Measurements from ENCODE around the gene NUBPL.
"Not testable (repeated sequence)": the region's sequence is repeated elsewhere in the genome, so short reads cannot be mapped to it uniquely, and the experiment has no call there.

The NUBPL gene

DNA sequence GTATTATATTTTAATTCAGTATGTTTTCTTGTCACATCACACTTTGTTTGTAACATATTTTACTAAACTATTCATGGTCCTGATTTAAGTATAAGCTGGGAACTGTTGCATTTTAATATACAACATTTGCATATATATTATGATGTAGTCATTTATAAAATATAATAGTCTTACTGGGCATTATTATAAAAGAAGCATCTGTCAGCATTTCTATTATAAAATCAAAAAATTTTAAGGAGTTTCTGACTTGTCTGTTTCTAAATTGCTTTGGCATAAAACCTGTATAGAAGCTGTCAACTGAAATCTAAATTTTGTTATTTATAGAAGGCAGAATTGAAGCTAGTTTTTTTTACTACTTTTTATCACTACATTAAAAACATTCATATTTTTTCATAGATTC, 166.6 kb downstream of the NUBPL start:
- no peak for DNase-seq (ENCODE audit: low read depth in 2 of 2)

DNA sequence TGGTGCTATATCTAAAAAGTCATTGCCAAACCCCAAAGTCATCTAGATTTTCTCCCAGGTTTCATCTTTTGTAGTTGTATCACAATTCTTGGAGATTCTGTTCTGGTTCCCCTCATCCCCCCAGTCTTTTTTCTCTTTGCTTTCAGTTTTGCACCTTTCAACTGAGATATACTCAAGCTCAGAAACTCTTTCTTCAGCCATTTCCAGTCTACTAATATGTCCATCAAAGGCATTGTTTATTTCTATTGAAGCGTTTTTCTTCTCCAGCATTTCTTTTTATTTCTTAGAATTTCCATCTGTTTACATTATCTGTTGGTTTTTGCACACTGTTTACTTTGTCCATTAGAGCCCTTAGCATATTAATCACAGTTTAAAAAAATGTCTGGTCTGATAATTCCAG, 179.5 kb downstream of the NUBPL start:
- no peak for DNase-seq (ENCODE audit: low read depth in 2 of 2)

DNA sequence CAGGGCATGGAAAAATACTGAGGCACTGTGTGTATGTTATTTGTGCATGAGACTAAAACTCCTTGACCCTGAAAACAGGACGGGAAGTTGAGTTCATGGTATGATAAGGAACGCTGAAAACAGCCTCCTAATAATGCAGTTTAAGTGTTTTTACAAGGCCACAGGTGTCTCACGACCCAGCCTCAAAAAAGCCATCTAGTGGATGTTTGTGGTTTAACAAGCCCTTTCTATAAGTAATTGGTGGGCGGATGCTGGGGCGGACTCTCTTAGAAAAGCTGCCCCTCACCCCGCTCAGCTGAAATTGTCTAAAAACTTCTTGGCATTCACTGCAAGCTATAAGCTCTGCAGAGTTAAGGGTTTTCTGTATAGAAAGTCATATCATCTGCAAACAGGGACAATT, 184.5 kb downstream of the NUBPL start:
- DNase-seq (ENCODE audit: low read depth in 2 of 2) = no peak

DNA sequence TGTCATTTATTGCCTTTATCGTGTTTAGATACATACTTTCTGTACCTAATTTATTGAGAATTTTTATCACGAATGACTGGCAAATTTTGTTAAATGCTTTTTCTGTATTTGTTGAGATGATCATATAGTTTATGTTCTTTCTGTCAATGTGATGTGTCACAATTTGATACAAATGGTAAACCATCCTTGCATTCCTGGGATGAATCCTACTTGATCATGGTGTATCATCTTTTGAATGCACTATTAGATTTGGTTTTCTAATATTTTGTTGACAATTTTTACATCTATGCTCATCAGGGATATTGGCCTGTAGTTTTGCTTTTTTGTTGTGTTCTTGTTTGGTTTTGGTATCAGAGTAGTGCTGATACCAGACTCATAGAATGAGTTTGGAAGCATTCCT, 185.1 kb downstream of the NUBPL start:
- no peak for DNase-seq (ENCODE audit: low read depth in 2 of 2)

DNA sequence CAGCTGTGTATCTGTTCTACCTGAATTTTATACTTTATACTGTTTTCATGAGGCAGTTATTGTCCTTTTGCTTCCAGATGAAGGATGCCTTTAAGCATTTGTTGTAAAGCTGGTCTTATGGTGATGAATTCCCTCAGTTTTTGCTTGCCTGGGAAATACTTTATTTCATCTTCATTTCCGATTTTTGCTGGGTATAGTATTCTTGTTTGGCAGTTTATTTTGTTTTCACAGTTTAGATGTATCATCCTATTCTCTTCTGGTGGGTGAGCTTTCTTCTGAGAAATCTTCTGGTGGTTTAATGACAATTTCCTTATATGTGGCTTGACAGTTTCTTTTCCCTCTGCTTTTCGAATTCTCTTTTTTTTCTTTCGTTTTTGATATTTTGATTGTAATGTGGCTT, 188.1 kb downstream of the NUBPL start:
- DNase-seq (ENCODE audit: low read depth in 2 of 2) = no peak

DNA sequence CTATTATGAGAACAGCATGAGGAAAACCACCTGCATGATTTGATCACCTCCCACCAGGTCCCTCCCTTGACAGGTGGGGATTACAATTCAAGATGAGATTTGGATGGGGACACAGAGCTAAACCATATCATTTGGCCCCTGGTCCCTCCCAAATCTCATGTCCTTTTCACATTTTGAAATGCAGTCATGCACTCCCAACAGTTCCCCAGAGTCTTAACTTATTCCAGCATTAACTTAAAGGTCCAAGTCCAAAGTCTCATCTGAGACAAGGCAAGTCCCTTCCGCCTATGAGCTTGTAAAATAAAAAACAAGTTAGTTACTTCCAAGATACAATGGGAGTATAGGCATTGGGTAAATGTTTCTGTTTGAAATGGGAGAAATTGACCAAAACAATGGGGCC, 189.8 kb downstream of the NUBPL start:
- not testable (repeated sequence) for DNase-seq (ENCODE audit: low read depth in 2 of 2)

DNA sequence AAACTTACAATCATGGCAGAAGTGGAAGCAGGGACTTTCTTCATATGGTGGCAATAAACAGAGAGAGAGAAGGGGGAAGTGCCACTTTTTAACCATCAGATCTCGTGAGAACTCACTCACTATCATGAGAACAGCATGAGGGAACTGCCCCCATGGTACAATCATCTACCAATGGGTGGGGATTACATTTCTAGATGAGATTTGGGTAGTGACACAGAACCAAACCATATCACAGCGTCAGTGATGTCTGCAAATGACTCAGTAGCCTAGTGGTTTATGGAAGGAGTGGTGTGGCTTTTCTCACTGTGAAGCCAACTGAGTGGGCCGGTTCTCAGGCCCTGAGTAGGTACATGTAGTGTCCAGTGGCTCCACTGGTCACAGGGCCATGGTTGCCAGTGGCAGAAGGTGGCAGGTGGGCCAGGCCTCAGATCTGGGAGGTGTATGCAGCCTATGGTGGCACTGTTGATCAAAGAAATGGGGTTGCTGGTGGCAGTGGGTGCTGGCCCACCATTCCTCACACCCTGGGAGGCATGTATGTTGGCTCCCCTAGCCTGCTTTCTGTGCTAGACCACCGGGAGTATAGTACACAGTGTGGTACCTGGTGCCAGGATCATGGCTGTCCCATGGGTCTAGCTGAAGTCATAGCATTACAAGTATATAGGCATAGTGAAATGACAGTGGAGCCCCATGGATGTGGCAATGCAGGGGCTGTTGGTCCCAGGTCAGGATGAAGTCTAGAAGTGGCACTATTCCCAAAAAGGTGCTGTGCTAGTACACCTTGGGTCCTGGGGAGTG, 191.9 kb downstream of the NUBPL start:
- no peak for DNase-seq (ENCODE audit: low read depth in 2 of 2)

DNA sequence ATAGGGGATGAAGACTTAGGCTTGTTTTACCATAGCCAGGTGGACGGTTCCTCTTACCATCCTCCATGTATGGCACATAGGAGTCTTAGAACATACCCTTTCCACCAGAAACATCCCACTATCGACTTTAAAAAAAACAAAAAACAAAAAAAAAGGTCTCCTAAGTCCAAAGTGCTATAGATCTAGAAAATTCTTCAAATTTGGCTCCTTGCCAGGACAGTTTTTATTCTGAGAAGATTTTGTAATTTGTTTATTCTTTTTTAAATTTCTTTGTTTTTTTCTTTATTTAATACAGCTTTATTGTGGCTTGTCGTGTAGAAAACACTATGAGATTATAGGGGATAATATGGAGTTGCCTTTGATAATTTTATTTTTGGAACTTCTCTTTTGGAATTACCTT, 197.7 kb downstream of the NUBPL start:
- no peak for DNase-seq (ENCODE audit: low read depth in 2 of 2)

DNA sequence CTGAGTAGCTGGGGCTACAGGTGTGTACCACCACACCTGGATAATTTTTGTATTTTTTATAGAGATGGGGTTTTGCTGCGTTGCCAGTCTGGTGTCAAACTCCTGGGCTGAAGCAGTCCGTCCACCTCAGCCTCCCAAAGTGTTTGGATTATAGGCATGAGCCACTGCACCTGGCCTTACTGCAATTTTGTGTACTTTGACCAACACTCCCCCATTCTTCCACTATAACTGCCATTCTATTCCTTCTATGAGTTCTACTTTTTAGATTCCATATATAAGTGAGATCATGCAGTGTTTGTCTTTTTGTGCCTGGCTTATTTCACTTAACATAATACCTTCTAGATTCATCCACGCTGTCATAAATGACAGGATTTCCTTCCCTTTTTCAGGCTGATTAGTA, 199.1 kb downstream of the NUBPL start:
- no peak for DNase-seq (ENCODE audit: low read depth in 2 of 2)

DNA sequence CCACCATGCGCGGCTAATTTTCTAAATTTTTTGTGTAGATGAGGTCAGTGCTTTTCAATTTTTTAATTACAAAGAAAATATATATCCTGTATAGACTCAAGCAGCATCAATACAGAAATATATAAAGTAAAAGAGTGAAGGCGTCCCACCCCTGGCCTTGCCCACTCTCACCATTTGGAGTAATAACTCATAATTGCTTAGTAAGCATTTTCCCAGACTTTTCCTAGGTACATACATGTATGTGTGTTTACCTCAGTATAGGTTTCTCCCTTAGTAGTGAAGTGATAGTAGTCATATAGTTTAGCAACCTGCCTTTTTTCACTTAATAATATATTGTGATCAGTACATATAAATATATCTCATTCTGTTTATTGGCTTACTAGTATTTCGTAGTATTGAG, 200.1 kb downstream of the NUBPL start:
- no peak for DNase-seq (ENCODE audit: low read depth in 2 of 2)

DNA sequence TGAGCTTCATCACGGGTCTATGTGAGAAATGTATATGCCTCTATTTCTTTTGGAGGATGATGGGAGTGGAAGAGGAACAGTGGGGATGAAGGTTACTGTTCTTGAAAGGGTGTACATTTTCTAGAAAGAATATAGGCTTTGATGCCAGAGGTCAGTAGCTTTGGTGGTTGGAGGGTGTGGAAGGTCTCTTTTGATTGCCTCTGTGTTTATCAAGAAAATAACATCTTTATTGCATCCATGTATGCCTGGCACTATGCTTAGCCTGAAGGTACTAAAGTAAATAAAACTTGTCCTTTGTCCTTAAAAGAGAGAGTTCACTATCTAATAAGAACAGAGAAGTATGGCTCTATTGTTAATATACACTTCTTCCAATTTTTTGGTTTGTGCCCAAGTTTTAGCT, 201.8 kb downstream of the NUBPL start:
- no peak for DNase-seq (ENCODE audit: low read depth in 2 of 2)

DNA sequence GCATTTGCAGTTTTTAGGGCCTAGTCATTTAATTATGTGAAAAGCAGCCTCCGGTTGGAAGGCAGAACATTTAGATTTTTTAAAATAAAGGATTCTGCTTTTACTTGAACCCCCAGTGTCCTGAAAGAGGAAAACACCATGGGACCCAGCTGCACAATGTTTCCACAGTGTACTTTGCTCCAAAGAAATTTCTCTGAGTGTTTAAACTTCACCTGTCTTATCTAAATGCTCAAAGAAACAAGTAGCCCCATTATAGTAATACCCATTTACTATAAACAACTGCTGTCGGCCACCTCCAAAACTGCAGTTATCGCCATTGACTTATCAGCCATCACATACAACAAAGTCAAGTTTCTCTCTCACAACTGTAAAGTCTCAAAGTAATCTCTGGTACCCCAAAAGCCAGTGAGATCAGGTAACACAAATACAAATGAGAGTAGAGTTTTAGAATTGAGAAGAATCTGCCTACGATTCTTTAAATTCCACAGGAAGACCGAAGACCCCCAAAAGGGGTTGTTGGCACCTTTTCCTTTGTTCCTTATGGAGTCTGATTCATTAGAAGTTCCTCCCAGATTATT, 205.2 kb downstream of the NUBPL start:
- DNase-seq (ENCODE audit: low read depth in 2 of 2) = no peak

DNA sequence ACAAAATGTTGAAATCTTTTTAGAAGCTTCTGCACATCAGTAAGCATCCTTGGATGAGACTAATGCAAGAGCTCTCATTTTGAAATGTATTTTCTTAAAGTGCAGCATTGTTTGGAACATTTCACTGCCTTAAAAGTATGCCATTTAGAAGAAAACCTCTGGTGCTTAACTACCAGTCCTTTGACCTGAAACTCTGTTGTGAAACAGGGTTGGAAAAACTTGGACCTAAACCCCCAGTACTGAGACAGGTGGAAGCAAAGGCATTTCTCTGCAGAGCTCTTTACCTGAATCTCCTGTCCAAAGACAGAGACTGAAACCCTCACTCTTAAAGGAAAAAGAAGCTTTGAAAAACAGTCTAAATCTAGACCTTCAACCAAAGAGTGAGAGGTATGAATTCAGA, 207.2 kb downstream of the NUBPL start:
- no peak for DNase-seq (ENCODE audit: low read depth in 2 of 2)

DNA sequence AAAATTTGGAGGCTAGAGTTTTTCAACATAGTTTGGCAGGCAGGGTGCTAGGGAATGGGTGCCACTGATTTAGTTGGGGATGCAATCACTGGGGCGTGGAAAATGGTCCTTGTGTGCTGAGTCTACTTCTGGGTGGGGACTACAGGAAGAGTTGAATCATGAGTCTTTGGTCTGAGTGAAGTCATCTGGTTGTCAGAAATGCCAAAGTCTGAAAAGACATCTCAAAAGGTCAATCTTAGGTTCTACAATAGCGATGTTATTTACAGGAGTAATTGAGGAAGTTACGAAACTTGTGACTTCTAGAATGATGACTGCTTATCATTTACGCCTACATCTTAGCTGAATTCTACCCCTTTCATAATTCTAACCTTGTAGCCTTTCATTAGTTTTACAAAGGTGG, 209.1 kb downstream of the NUBPL start:
- DNase-seq (ENCODE audit: low read depth in 2 of 2) = no peak

DNA sequence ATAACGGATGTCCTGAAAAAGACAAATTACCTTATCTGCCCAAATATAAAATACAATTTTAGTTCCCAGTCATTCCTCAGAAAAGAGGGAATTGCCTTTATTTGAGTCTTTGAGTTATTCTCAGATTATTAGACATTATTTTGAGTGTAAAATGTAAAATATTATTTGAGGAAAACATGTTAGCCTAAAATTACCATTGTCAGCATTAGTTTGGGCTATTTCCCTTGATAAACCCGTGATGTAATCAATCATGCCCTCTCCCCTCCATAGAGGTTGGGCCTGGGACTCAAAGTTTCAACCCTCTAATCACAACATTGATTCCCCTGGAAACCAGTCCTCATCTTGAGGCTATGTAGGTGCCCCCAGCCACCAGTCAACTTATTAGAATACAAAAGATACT, 213.4 kb downstream of the NUBPL start:
- DNase-seq (ENCODE audit: low read depth in 2 of 2) = no peak

DNA sequence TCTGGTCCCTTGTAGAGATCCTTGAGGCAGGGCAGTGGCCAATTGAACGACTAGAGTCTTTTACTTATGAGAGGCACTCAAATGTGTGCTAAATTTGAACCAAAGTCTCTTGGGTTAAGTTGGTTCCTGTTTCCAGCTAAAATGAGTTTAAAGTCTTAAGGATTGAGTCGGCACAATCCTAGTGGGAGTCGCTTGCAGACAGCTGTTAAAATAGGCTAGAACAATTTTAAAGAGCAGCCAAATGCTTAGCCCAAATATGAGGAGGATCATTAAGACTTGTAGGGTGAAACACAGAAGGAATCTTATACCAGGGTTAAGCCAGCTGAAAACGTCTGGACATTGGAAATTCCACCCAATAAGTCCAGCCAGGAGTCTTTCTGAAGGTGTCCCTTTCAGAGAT, 216.1 kb downstream of the NUBPL start:
- DNase-seq (ENCODE audit: low read depth in 2 of 2) = no peak

DNA sequence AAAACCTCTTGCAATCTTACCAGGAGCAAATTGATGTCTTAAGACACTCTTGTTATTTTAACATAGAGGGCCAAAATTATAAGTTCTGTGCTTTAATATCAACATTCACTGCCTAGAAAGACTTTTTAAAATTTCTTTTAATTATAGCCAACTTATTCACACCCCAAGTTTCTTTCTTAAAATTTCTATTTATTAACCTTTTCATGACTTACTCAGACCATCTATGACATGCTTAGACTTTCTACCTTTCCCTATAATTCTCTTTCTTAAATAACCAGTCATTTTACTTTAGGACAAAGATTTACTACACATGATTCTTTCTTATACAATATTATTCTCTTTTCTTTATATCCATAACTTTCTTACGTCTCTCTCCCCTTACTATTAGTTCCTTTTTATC, 220.4 kb downstream of the NUBPL start:
- DNase-seq (ENCODE audit: low read depth in 2 of 2) = no peak

DNA sequence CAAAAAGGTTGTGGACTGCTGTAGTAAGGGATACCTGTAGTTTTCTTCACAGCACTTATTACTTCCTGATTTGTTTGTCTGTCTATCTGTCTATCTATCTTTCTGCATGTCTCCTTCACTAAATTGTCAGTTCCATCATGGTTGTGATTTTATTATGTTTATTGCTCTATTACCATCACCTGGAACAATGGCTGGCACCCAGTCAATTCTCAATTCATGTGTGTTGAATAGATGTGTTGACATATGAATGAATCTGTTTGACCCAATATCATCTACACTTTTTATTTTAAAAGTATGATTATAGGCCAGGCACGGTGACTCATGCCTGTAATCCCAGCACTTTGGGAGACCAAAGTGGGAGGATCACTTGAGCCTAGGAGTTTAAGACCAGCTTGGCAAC, 224.4 kb downstream of the NUBPL start:
- DNase-seq (ENCODE audit: low read depth in 2 of 2) = no peak

DNA sequence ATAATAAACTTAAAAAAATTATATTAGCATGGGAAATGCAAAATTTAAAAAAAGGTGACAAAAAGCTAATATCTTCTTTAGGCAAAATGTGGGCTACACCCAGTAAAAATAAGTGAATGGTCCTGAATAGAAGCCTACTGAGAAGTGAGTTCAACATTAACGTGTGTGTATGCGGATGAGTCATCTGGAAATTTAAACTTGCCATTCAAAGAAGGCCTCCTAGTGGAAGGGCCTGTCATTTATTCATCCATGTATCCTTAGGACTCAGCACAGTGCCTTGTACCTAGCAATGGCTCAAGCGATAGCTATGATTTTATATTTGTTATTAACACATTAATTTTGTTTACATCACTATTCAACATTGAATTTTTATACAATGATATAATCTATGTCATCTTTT, 226.2 kb downstream of the NUBPL start:
- DNase-seq (ENCODE audit: low read depth in 2 of 2) = no peak

DNA sequence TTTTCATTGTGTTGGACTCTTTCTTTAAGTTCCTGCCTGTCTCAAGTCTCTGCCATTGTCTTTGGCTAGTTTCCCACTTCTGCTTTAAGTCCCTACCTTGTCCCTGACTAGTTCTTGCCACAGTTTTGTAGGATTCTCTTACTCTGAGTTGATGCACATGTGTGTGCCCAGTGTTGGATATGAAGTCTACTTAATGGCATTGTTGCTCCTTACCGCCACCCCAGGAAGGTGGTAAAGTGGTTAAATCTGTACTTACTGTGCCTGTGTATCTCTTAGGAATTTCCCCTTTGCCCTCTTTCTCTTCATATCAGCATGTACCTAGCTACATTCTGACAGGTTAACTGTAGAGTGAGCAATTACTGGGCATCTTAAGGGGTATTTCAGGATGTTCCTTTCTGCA, 227.1 kb downstream of the NUBPL start:
- no peak for DNase-seq (ENCODE audit: low read depth in 2 of 2)

DNA sequence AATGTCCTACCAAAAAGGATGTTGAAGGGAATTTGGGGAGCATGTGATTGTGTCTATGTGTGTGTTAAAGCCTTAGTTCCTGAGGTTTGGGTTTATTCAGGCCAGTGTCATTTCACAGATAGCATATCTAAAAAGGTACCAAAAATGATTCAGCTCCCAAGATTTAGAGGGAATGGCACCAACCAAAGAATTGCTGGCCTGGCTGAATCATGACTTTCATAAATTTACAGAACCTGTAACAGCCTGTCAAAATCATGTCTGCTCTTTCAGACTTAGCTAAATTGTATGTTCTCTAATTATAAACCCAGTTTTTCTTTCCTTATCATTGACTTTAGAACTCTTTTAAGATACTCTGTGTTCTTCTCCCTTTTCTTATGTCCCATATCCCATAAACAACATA, 231.5 kb downstream of the NUBPL start:
- DNase-seq (ENCODE audit: low read depth in 2 of 2) = no peak

DNA sequence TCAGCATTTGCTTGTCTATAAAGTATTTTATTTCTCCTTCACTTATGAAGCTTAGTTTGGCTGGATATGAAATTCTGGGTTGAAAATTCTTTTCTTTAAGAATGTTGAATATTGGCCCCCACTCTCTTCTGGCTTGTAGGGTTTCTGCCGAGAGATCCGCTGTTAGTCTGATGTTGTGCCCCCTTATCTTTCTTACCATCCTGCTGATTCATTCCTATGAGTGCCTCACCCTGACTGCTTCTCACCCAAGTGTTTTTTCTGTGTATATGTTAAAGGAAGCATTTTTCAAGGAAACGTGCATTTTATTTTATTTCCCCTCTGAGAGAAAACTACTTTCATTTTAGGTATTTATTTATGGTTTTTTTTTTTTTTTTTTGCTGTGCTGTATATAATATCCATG, 236.7 kb downstream of the NUBPL start:
- DNase-seq (ENCODE audit: low read depth in 2 of 2) = not testable (repeated sequence)

DNA sequence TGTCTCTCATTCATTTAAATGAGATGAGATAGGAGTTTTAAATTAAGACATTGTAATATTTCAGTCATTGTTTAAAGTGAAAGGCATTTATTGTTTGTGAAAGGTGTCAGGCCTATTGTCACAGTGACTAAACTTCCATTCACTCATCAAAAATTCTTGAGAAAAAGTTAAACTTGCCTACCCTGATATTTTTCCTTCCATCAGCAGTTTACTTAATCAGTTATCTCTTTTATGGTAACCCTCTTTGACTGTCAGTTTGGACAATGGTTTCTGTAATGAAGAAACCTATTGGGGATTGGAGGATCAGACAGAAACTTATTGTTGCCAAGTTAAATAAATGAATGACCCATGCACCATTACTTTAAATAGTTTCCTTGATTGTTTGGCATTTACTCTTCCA, 241.6 kb downstream of the NUBPL start:
- DNase-seq (ENCODE audit: low read depth in 2 of 2) = no peak

DNA sequence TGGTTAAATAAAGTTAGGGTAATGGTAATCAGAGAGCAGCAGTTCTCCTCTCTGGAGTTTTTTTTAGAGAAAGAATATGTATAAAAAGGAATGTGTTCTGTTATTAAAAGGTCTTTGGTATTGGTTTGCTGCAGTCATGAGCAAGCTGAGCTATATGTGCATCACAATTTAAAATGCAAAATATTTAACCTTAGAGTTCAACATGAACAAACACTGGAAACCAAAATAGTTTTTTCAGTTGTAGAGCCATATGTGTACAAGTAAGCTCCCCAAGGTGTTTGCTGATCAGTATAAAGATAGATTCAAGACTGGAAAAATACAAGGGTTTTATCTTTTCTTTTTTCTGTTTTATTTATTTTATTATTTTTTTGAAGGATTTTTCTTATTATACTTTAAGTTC, 245.0 kb downstream of the NUBPL start:
- DNase-seq (ENCODE audit: low read depth in 2 of 2) = no peak

Data from stimulated activated CD4-positive, alpha-beta T cell treated with anti-CD3 and anti-CD28 coated beads, Interleukin-1b, Interleukin-23, amount 100 ng/mL, for 4 hours (primary cell).